Caco-2 (cell line): ENCODE results near the gene ACY1. TPM values are rescaled to one million over a fixed set of nuclear protein-coding genes. Genes with fewer than 3 reads are reported as not detected.

Experiments used
- BruUV-seq: library from RNA; stranded (reverse); fragments of 400-500 nt; replicated peaks from 2 replicates; lab custom pipeline; 2021; lab: Mats Ljungman, UMichigan
- CTCF ChIA-PET: fragments of 300-600 bp; sonication (Branson Sonifier 250); formaldehyde crosslinking; loops from one replicate; lab custom pipeline; 2022; ENCODE audit warnings: antibody characterized with exemption; lab: Charles Lee
- POLR2A ChIA-PET: fragments of 300-600 bp; sonication (Branson Sonifier 250); formaldehyde crosslinking; loops from one replicate; lab custom pipeline; 2022; ENCODE audit warnings: antibody characterized with exemption; lab: Charles Lee
- DNase-seq, 2 experiments: peaks; one replicate each; pipeline versions ENCODE4 v3.0.0 to v3.0.0-alpha.2; 2020 to 2022
- H3K27me3 ChIP-seq: replicated peaks from 2 replicates; pipeline ENCODE4 v1.6.0; 2011; ENCODE audit warnings: low read length; ENCODE audit not compliant: control insufficient read depth, insufficient read depth
- H3K36me3 ChIP-seq: 2 replicates; pipeline ENCODE4 v1.5.1; 2011; ENCODE audit warnings: low read length; ENCODE audit not compliant: control insufficient read depth, insufficient read depth
- H3K4me1 ChIP-seq: fragments of 250-450 bp; sonication (Bioruptor Pico); 2 replicates; pipeline ENCODE4 v1.5.1; 2020; ENCODE audit warnings: mild to moderate bottlenecking
- H3K4me3 ChIP-seq: 2 replicates; pipeline ENCODE4 v1.5.1; 2011; ENCODE audit warnings: low read depth, mild to moderate bottlenecking, control low read depth, low read length
- H3K9me3 ChIP-seq: fragments of 250-450 bp; sonication (Bioruptor Pico); 2 replicates; pipeline ENCODE4 v1.5.1; 2020; ENCODE audit warnings: mild to moderate bottlenecking, moderate library complexity
- H3K27ac Mint-ChIP-seq: one replicate; pipeline ENCODE4 v1.8.0; 2022; ENCODE audit warnings: mixed read lengths; ENCODE audit not compliant: unreplicated experiment
- H3K27me3 Mint-ChIP-seq: one replicate; pipeline ENCODE4 v1.8.0; 2022; ENCODE audit warnings: mixed read lengths; ENCODE audit not compliant: insufficient read depth, unreplicated experiment
- H3K36me3 Mint-ChIP-seq: one replicate; pipeline ENCODE4 v1.8.0; 2022; ENCODE audit warnings: mild to moderate bottlenecking, mixed read lengths; ENCODE audit not compliant: insufficient read depth, unreplicated experiment
- H3K4me1 Mint-ChIP-seq: one replicate; pipeline ENCODE4 v1.8.0; 2022; ENCODE audit warnings: low read depth, mixed read lengths; ENCODE audit not compliant: unreplicated experiment
- H3K4me3 Mint-ChIP-seq: one replicate; pipeline ENCODE4 v1.8.0; 2022; ENCODE audit warnings: mild to moderate bottlenecking, moderate library complexity, mixed read lengths; ENCODE audit not compliant: unreplicated experiment
- H3K9me3 Mint-ChIP-seq: one replicate; pipeline ENCODE4 v1.8.0; 2022; ENCODE audit warnings: mixed read lengths; ENCODE audit not compliant: unreplicated experiment
- CTCF ChIP-seq, 2 experiments: fragments of 200-600 bp in 1 of 2; IDR thresholded peaks; 1 replicate in 1 of 2; 2 replicates in 1 of 2; pipeline versions ENCODE4 v1.5.1 to v1.8.0; 2011 to 2022; ENCODE audit warnings: antibody characterized with exemption in 1 of 2, control low read depth in 1 of 2, inconsistent platforms in 1 of 2, low read depth in 1 of 2, low read length in 1 of 2, mild to moderate bottlenecking in 1 of 2, moderate library complexity in 1 of 2; ENCODE audit not compliant: insufficient read depth in 1 of 2, severe bottlenecking in 1 of 2, unreplicated experiment in 1 of 2
- intact Hi-C: fragments of 100-400 bp; cut with micrococcal nuclease; formaldehyde crosslinking; loops from one replicate; pipeline ENCODE4 v1.10.0; 2022; ENCODE audit not compliant: unreplicated experiment
- total RNA-seq: library from RNA; stranded (reverse); gene quantifications from 2 replicates; pipeline ENCODE4 v1.2.3, GENCODE V29; 2022

The ACY1 gene
- total RNA-seq, 1 experiment from 2014 or later: 62.4 TPM

GRCh38 chr3:52005571-52005986 is 22.2 kb downstream of the ACY1 start:
- no peak for TF ChIP-seq CTCF (IDR thresholded peaks at IDR 0.05; ENCODE audit: insufficient read depth in 1 of 2, low read depth in 1 of 2, low read length in 1 of 2, severe bottlenecking in 1 of 2, unreplicated experiment in 1 of 2)
- no peak overlapping the region for H3K27ac Mint-ChIP-seq
- ChIA-PET CTCF (interaction anchor here (1.0 kb wide), 1 partner anchor 31 kb away, joined by 3 read pairs; no protein-coding TSS in a partner anchor), POLR2A (no interaction called here)
- no peaks in the 10 kb centered on the region for H3K27me3 Mint-ChIP-seq
- no peak overlapping the region for H3K4me3 Mint-ChIP-seq
- DNase-seq: no peak
- no peaks in the 10 kb centered on the region for H3K9me3 Mint-ChIP-seq
- Histone ChIP-seq H3K27me3 (no peaks in the 10 kb centered on the region), H3K4me1 (no peaks in the 10 kb centered on the region), H3K9me3 (no peaks in the 10 kb centered on the region), H3K4me3 (no peak overlapping the region), H3K36me3 (no peaks in the 10 kb centered on the region)
- intact Hi-C loops: no loop called here
- no peaks in the 10 kb centered on the region for H3K36me3 Mint-ChIP-seq
- BruUV-seq: no TSS peak
- H3K4me1 Mint-ChIP-seq: no peaks in the 10 kb centered on the region

GRCh38 chr3:52006017-52006819 is 22.9 kb downstream of the ACY1 start:
- no TSS peak for BruUV-seq
- Mint-ChIP-seq H3K27ac (no peak overlapping the region), H3K4me1 (no peaks in the 10 kb centered on the region), H3K27me3 (no peaks in the 10 kb centered on the region), H3K9me3 (no peaks in the 10 kb centered on the region), H3K36me3 (no peaks in the 10 kb centered on the region), H3K4me3 (no peak overlapping the region)
- Histone ChIP-seq H3K9me3 (no peaks in the 10 kb centered on the region), H3K4me3 (no peak overlapping the region), H3K27me3 (no peaks in the 10 kb centered on the region), H3K4me1 (no peaks in the 10 kb centered on the region), H3K36me3 (no peaks in the 10 kb centered on the region)
- ChIA-PET POLR2A (no interaction called here), CTCF (no interaction called here)
- intact Hi-C loops: no loop called here
- DNase-seq: no peak
- no peak for TF ChIP-seq CTCF (IDR thresholded peaks at IDR 0.05; ENCODE audit: insufficient read depth in 1 of 2, low read depth in 1 of 2, low read length in 1 of 2, severe bottlenecking in 1 of 2, unreplicated experiment in 1 of 2)

- Mint-ChIP-seq H3K9me3 (no peaks in the 10 kb centered on the region), H3K4me3 (no peak overlapping the region), H3K36me3 (no peaks in the 10 kb centered on the region), H3K27ac (no peak overlapping the region), H3K4me1 (no peaks in the 10 kb centered on the region), H3K27me3 (no peaks in the 10 kb centered on the region)
- Histone ChIP-seq H3K27me3 (no peaks in the 10 kb centered on the region), H3K4me3 (no peak overlapping the region), H3K9me3 (no peaks in the 10 kb centered on the region), H3K36me3 (no peaks in the 10 kb centered on the region), H3K4me1 (no peaks in the 10 kb centered on the region)
- no TSS peak for BruUV-seq
- no peak for DNase-seq
- POLR2A ChIA-PET: no interaction called here
- TF ChIP-seq CTCF (IDR thresholded peaks at IDR 0.05; ENCODE audit: insufficient read depth in 1 of 2, low read depth in 1 of 2, low read length in 1 of 2, severe bottlenecking in 1 of 2, unreplicated experiment in 1 of 2): no peak
- intact Hi-C loops: no loop called here
- CTCF ChIA-PET: no interaction called here
Measured at GRCh38 chr3:52006820-52007133, 23.4 kb downstream of the ACY1 start.
